HCT116 (cell line): Measurements from ENCODE around the gene STK32B. TPM values are rescaled to one million over a fixed set of nuclear protein-coding genes. Genes with fewer than 3 reads are reported as not detected.

Experiments
- ATAC-seq: fragments of 200-7000 bp; cut with Tn5 transposase; 2 replicates; pipeline ENCODE4 v1.9.1; 2020; ENCODE audit warnings: mild to moderate bottlenecking, moderate library complexity
- BruUV-seq: library from RNA; stranded (reverse); fragments of 400-500 nt; replicated peaks from 2 replicates; lab custom pipeline; 2021; lab: Mats Ljungman, UMichigan
- CTCF ChIA-PET: fragments of 300-600 bp; sonication (Branson Sonifier 250); formaldehyde crosslinking; loops from one replicate; lab custom pipeline; 2021; ENCODE audit warnings: antibody characterized with exemption; lab: Charles Lee
- POLR2A ChIA-PET: fragments of 300-600, 350-600 bp; sonication (Branson Sonifier 250); formaldehyde crosslinking; loops from one replicate; lab custom pipeline; 2021; ENCODE audit warnings: antibody characterized with exemption; lab: Charles Lee
- RAD21 ChIA-PET, 2 experiments: fragments of 300-600 bp; sonication (Branson Sonifier 250); formaldehyde crosslinking; loops; one replicate each; lab custom pipeline; 2023; ENCODE audit warnings: low total read pairs in 2 of 2; ENCODE audit not compliant: uncharacterized antibody in 2 of 2, unreplicated experiment in 2 of 2, low non-redundant PET in 1 of 2; lab: Charles Lee
- DNase-seq: peaks from one replicate; pipeline ENCODE4 v3.0.0-alpha.2; 2010; ENCODE audit warnings: low read depth, low spot score
- H2AFZ ChIP-seq: fragments of 200-600 bp; shearing (Covaris generic), sonication (generic); 2 replicates; pipeline ENCODE4 v1.6.1; 2017; ENCODE audit warnings: low read depth, mixed run types, mixed read lengths, antibody characterized with exemption, low read length; ENCODE audit not compliant: poor library complexity, severe bottlenecking
- H3K27ac ChIP-seq: 2 replicates; pipeline ENCODE4 v1.5.1; 2012; ENCODE audit warnings: low read depth, low read length
- H3K27me3 ChIP-seq: fragments of 200-600 bp; sonication (generic); 2 replicates; pipeline ENCODE4 v1.6.1; 2016; ENCODE audit warnings: mixed run types, low read length, mixed read lengths; ENCODE audit not compliant: insufficient read depth
- H3K36me3 ChIP-seq, 2 experiments: fragments of 200-500 bp in 1 of 2; fragments of 200-600 bp in 1 of 2; sonication (Bioruptor generic) in 1 of 2; sonication (generic) in 1 of 2; 2 replicates each; pipeline versions ENCODE4 v1.5.1 to v1.6.1; 2014 to 2016; ENCODE audit warnings: low read length in 2 of 2, inconsistent platforms in 1 of 2, mixed read lengths in 1 of 2, mixed run types in 1 of 2; ENCODE audit not compliant: insufficient read depth in 2 of 2, control insufficient read depth in 1 of 2
- H3K4me1 ChIP-seq, 2 experiments: fragments of 200-600 bp in 1 of 2; sonication (generic) in 1 of 2; 2 replicates each; pipeline versions ENCODE4 v1.5.1 to v1.6.1; 2012 to 2017; ENCODE audit warnings: low read length in 2 of 2, inconsistent platforms in 1 of 2, mild to moderate bottlenecking in 1 of 2, mixed read lengths in 1 of 2, mixed run types in 1 of 2, moderate library complexity in 1 of 2; ENCODE audit not compliant: insufficient read depth in 2 of 2, control insufficient read depth in 1 of 2
- H3K4me2 ChIP-seq: fragments of 200-600 bp; sonication (generic); 2 replicates; pipeline ENCODE4 v1.6.1; 2017; ENCODE audit warnings: mixed run types, low read length, mixed read lengths
- H3K4me3 ChIP-seq, 2 experiments: fragments of 200-600 bp in 1 of 2; sonication (generic) in 1 of 2; replicated peaks in 1 of 2; 2 replicates each; pipeline ENCODE4 v1.5.1; 2011 to 2016; ENCODE audit warnings: low read length in 2 of 2, control low read depth in 1 of 2, low read depth in 1 of 2, mild to moderate bottlenecking in 1 of 2, mixed read lengths in 1 of 2, mixed run types in 1 of 2
- H3K79me2 ChIP-seq: fragments of 200-600 bp; sonication (generic); 2 replicates; pipeline ENCODE4 v1.6.1; 2017; ENCODE audit warnings: mild to moderate bottlenecking, mixed run types, low read length, moderate library complexity, mixed read lengths; ENCODE audit not compliant: insufficient read depth
- H3K9ac ChIP-seq: fragments of 200-600 bp; sonication (generic); 2 replicates; pipeline ENCODE4 v1.6.1; 2016; ENCODE audit warnings: low read length, mixed read lengths
- H3K9me2 ChIP-seq: fragments of 200-600 bp; sonication (generic), shearing (Covaris generic); 2 replicates; pipeline ENCODE4 v1.6.1; 2017; ENCODE audit warnings: mixed run types, mild to moderate bottlenecking, moderate library complexity; ENCODE audit not compliant: insufficient read depth
- H3K9me3 ChIP-seq, 2 experiments: fragments of 200-500 bp in 1 of 2; fragments of 200-600 bp in 1 of 2; sonication (Bioruptor generic) in 1 of 2; sonication (generic) in 1 of 2; 2 replicates each; pipeline ENCODE4 v1.6.1; 2014 to 2017; ENCODE audit warnings: low read length in 2 of 2, mixed read lengths in 2 of 2, inconsistent platforms in 1 of 2, low read depth in 1 of 2, mild to moderate bottlenecking in 1 of 2, mixed run types in 1 of 2, moderate library complexity in 1 of 2; ENCODE audit not compliant: control insufficient read depth in 1 of 2, insufficient read depth in 1 of 2
- H4K20me1 ChIP-seq: fragments of 200-600 bp; sonication (generic), shearing (Covaris generic); 2 replicates; pipeline ENCODE4 v1.6.1; 2017; ENCODE audit warnings: mixed run types, mild to moderate bottlenecking, moderate library complexity; ENCODE audit not compliant: insufficient read depth
- ATF3 ChIP-seq: IDR thresholded peaks from 2 replicates; pipeline ENCODE4 v1.6.1; 2012
- CEBPB ChIP-seq: IDR thresholded peaks from 2 replicates; pipeline ENCODE4 v1.6.1; 2012; ENCODE audit warnings: low read depth
- EGR1 ChIP-seq: IDR thresholded peaks from 2 replicates; pipeline ENCODE4 v1.6.1; 2012; ENCODE audit warnings: low read depth
- ELF1 ChIP-seq: IDR thresholded peaks from 2 replicates; pipeline ENCODE4 v1.6.1; 2012; ENCODE audit warnings: low read depth, borderline replicate concordance
- EZH2 ChIP-seq: fragments of 200-600 bp; sonication (generic); IDR thresholded peaks from 2 replicates; pipeline ENCODE4 v1.6.1; 2017; ENCODE audit warnings: antibody characterized with exemption, mixed run types
- JUND ChIP-seq: IDR thresholded peaks from 2 replicates; pipeline ENCODE4 v1.6.1; 2012
- MAX ChIP-seq: IDR thresholded peaks from 2 replicates; pipeline ENCODE4 v1.6.1; 2012
- RAD21 ChIP-seq: IDR thresholded peaks from 2 replicates; pipeline ENCODE4 v1.6.1; 2012; ENCODE audit warnings: low read depth, mild to moderate bottlenecking
- SIN3A ChIP-seq: IDR thresholded peaks from 2 replicates; pipeline ENCODE4 v1.6.1; 2012; ENCODE audit warnings: low read depth
- SRF ChIP-seq: IDR thresholded peaks from 2 replicates; pipeline ENCODE4 v1.6.1; 2012; ENCODE audit warnings: low read depth
- TCF7L2 ChIP-seq: IDR thresholded peaks from 2 replicates; pipeline ENCODE4 v1.7.0; 2011; ENCODE audit warnings: borderline replicate concordance, inconsistent platforms; ENCODE audit not compliant: insufficient read depth, insufficient read length; ENCODE audit errors: extremely low read depth
- YY1 ChIP-seq: IDR thresholded peaks from 2 replicates; pipeline ENCODE4 v1.6.1; 2011; ENCODE audit warnings: low read length, low read depth, moderate library complexity, mild to moderate bottlenecking; ENCODE audit not compliant: insufficient replicate concordance; ENCODE audit errors: extremely low read depth
- ZBTB33 ChIP-seq: IDR thresholded peaks from 2 replicates; pipeline ENCODE4 v1.6.1; 2011; ENCODE audit warnings: mild to moderate bottlenecking, low read length, moderate library complexity; ENCODE audit not compliant: insufficient replicate concordance; ENCODE audit errors: extremely low read depth
- ZNF274 ChIP-seq: fragments of 200-500 bp; sonication (Bioruptor generic); IDR thresholded peaks from 2 replicates; pipeline ENCODE4 v1.6.1; 2014; ENCODE audit warnings: mild to moderate bottlenecking, low read depth, low read length, inconsistent platforms
- intact Hi-C: fragments of 100-400 bp; cut with micrococcal nuclease; formaldehyde crosslinking; loops from 2 replicates; pipeline ENCODE4 v1.10.0; 2022
- total RNA-seq: library from RNA; stranded (reverse); gene quantifications from one replicate; pipeline ENCODE4 v1.2.1, GENCODE V29; 2021; ENCODE audit not compliant: unreplicated experiment

Gene STK32B
- total RNA-seq, 1 experiment from 2014 or later = not detected

- Histone ChIP-seq H4K20me1 (no peaks in the 10 kb centered on the region), H3K4me2 (no peak overlapping the region), H3K27ac (no peak overlapping the region), H3K4me1 (no peaks in the 10 kb centered on the region), H3K27me3 (peaks cover 13% of the 10 kb centered on the region), H2AFZ (no peak overlapping the region), H3K79me2 (no peaks in the 10 kb centered on the region), H3K9ac (no peak overlapping the region), H3K9me3 (no peaks in the 10 kb centered on the region), H3K9me2 (no peaks in the 10 kb centered on the region), H3K36me3 (no peaks in the 10 kb centered on the region), H3K4me3 (no peak overlapping the region)
- BruUV-seq = no TSS peak
- RAD21 ChIA-PET = no interaction called here
- no peak for DNase-seq
- POLR2A ChIA-PET = no interaction called here
- no peak for ATAC-seq
- CTCF ChIA-PET = no interaction called here
- intact Hi-C loops = no loop called here
- TF ChIP-seq MAX (no peak), EZH2 (no peak), EGR1 (no peak), SRF (no peak), YY1 (no peak), ZBTB33 (no peak), ELF1 (no peak), RAD21 (no peak), JUND (no peak), CEBPB (no peak), TCF7L2 (no peak), ATF3 (no peak), ZNF274 (no peak), SIN3A (no peak)
Measured at GRCh38 chr4:5247735-5248134, 196.5 kb downstream of the STK32B start.
